ENCODE results near the gene DDX55. TPM values are rescaled to one million over a fixed set of nuclear protein-coding genes. Genes with fewer than 3 reads are reported as not detected.

Gene DDX55
- total RNA-seq: 16.2 and 17.9 TPM in 2 replicates

GRCh38 chr12:123601602-123602489 lies at the start of gene DDX55:
Gene DDX55, plus strand, starts transcription at chr12:123602099. Its CDS starts 50 bp downstream, at chr12:123602149.

GRCh38 chr12:123633379-123634141 lies 31.7 kb downstream of the DDX55 start, which contains the start of the genes EIF2B1 and GTF2H3:
Gene EIF2B1, minus strand, starts transcription at chr12:123633686. Its CDS starts 129 bp downstream, at chr12:123633557.
Gene GTF2H3, plus strand, starts transcription at chr12:123633829. Its CDS starts 31 bp downstream, at chr12:123633860.

Small RNAs within 50 kb of the gene (small RNA-seq; reads per million reads assigned to genes)
- gene SNORA9B: 2.9 reads per million, percentile 82 among the genes with 10 or more reads in this experiment

Other genes starting within 250 kb of the DDX55 start
- gene SBNO1, start 237.3 kb upstream of the DDX55 start, total RNA-seq: 33.6 and 41.1 TPM in 2 replicates
- 45.5 and 49.0 TPM in 2 replicates for gene KMT5A, start 218.0 kb upstream of the DDX55 start, total RNA-seq
- 6.1 and 7.1 TPM in 2 replicates for gene RILPL2, start 165.4 kb upstream of the DDX55 start, total RNA-seq
- gene SNRNP35, start 144.0 kb upstream of the DDX55 start, total RNA-seq: 12.0 and 12.6 TPM in 2 replicates
- gene RILPL1, start 68.4 kb upstream of the DDX55 start, total RNA-seq: 11.2 and 13.3 TPM in 2 replicates
- gene TMED2, start 17.5 kb upstream of the DDX55 start, total RNA-seq: 582 and 597 TPM in 2 replicates
- gene EIF2B1, start 31.6 kb downstream of the DDX55 start, total RNA-seq: 38.5 and 44.0 TPM in 2 replicates
- 64.9 and 68.6 TPM in 2 replicates for gene GTF2H3, start 31.7 kb downstream of the DDX55 start, total RNA-seq
- gene TCTN2, start 69.0 kb downstream of the DDX55 start, total RNA-seq: 24.2 and 29.0 TPM in 2 replicates
- gene ATP6V0A2, start 110.3 kb downstream of the DDX55 start, total RNA-seq: 19.7 and 36.6 TPM in 2 replicates
- 0.11 and 0.26 TPM in 2 replicates for gene DNAH10, start 160.2 kb downstream of the DDX55 start, total RNA-seq